A172 (cell line): ENCODE data around the gene SUSD6. TPM values are rescaled to one million over a fixed set of nuclear protein-coding genes. Genes with fewer than 3 reads are reported as not detected.

ENCODE experiments used
- DNase-seq: peaks from one replicate; pipeline ENCODE4 v3.0.0-alpha.2; 2015; ENCODE audit warnings: low spot score
- total RNA-seq: library from RNA; depleted of rRNA; stranded (reverse); fragments of >200 nt; shearing (Covaris generic); gene quantifications from 2 replicates; pipeline ENCODE4 v1.2.3, GENCODE V29; 2014

The SUSD6 gene
- total RNA-seq, 1 experiment from 2014 or later: 2.4 TPM

GRCh38 chr14:69672356-69672755 is 61.0 kb downstream of the SUSD6 start:
- DNase-seq: no peak

GRCh38 chr14:69673104-69673503 is 61.7 kb downstream of the SUSD6 start:
- no peak for DNase-seq

GRCh38 chr14:69673578-69674305 is 62.3 kb downstream of the SUSD6 start:
- DNase-seq: no peak

- no peak for DNase-seq
These were observed 63.3 kb downstream of the SUSD6 start for GRCh38 chr14:69674546-69675244.

- DNase-seq: no peak
These were observed 63.8 kb downstream of the SUSD6 start for GRCh38 chr14:69675245-69675583.

GRCh38 chr14:69675877-69676416 is 64.6 kb downstream of the SUSD6 start:
- no peak for DNase-seq

GRCh38 chr14:69676723-69677122 is 65.3 kb downstream of the SUSD6 start:
- no peak for DNase-seq

GRCh38 chr14:69680297-69680696 is 68.9 kb downstream of the SUSD6 start:
- no peak for DNase-seq

GRCh38 chr14:69682136-69682535 is 70.7 kb downstream of the SUSD6 start:
- DNase-seq: no peak

- DNase-seq: no peak
These were observed 71.3 kb downstream of the SUSD6 start for GRCh38 chr14:69682621-69683263.

GRCh38 chr14:69683971-69684370 is 72.6 kb downstream of the SUSD6 start:
- no peak for DNase-seq

GRCh38 chr14:69684461-69685217 is 73.2 kb downstream of the SUSD6 start:
- DNase-seq: no peak

- DNase-seq: peak; percentile 6
These were observed 73.8 kb downstream of the SUSD6 start for GRCh38 chr14:69685218-69685616.

- DNase-seq: no peak
These were observed 74.3 kb downstream of the SUSD6 start for GRCh38 chr14:69685716-69686115.

GRCh38 chr14:69687606-69688298 is 76.4 kb downstream of the SUSD6 start:
- no peak for DNase-seq

GRCh38 chr14:69688299-69688649 is 76.9 kb downstream of the SUSD6 start:
- DNase-seq: no peak

- DNase-seq: no peak
These were observed 78.6 kb downstream of the SUSD6 start for GRCh38 chr14:69690042-69690441.

- DNase-seq: no peak
These were observed 81.2 kb downstream of the SUSD6 start for GRCh38 chr14:69692594-69692993.

GRCh38 chr14:69693145-69693544 is 81.7 kb downstream of the SUSD6 start:
- no peak for DNase-seq

GRCh38 chr14:69693801-69694729 is 82.7 kb downstream of the SUSD6 start:
- DNase-seq: no peak
